HEK293 (cell line): ENCODE measurements around the gene BCAN.

Experiments
- CTCF ChIA-PET: fragments of 350-600 bp; formaldehyde crosslinking; extraction: SDS; loops from one replicate; lab custom pipeline; 2021; ENCODE audit warnings: antibody characterized with exemption; lab: Yijun Ruan, JAX
- POLR2A ChIA-PET: fragments of 300-600 bp; formaldehyde crosslinking; extraction: SDS; loops from one replicate; lab custom pipeline; 2020; ENCODE audit warnings: antibody characterized with exemption, inconsistent platforms; lab: Yijun Ruan, JAX
- H3K27ac ChIP-seq: fragments of 200-500 bp; sonication (Bioruptor generic); 2 replicates; pipeline ENCODE4 v1.5.1; 2014; ENCODE audit warnings: low read depth, low read length, control low read depth, inconsistent platforms; ENCODE audit errors: extremely low read depth
- H3K36me3 ChIP-seq, 2 experiments: fragments of 200-500 bp in 1 of 2; sonication (Bioruptor generic) in 1 of 2; 1 replicate in 1 of 2; 2 replicates in 1 of 2; pipeline ENCODE4 v1.5.1; 2014 to 2017; ENCODE audit warnings: inconsistent platforms in 2 of 2, low read length in 2 of 2; ENCODE audit not compliant: control insufficient read depth in 2 of 2, insufficient read depth in 1 of 2
- H3K4me1 ChIP-seq: fragments of 200-500 bp; sonication (Bioruptor generic); 2 replicates; pipeline ENCODE4 v1.5.1; 2014; ENCODE audit warnings: mild to moderate bottlenecking, low read length, inconsistent platforms; ENCODE audit not compliant: control insufficient read depth, insufficient read depth
- H3K4me3 ChIP-seq: 2 replicates; pipeline ENCODE4 v1.5.1; 2011; ENCODE audit warnings: low read depth, mild to moderate bottlenecking, control low read depth, low read length, moderate library complexity
- H3K9me3 ChIP-seq: fragments of 200-500 bp; sonication (Bioruptor generic); 2 replicates; pipeline ENCODE4 v1.5.1; 2014; ENCODE audit warnings: low read depth, low read length, inconsistent platforms; ENCODE audit not compliant: control insufficient read depth, insufficient read depth
- EGR2 ChIP-seq: fragments of 450-650 bp; formaldehyde crosslinking; IDR thresholded peaks from 2 replicates; pipeline ENCODE4 v1.5.1; 2016; ENCODE audit warnings: low read depth, missing biosample characterization, missing genetic modification characterization
- GLIS1 ChIP-seq: fragments of 450-650 bp; formaldehyde crosslinking; IDR thresholded peaks from 2 replicates; pipeline ENCODE4 v1.5.1; 2016; ENCODE audit warnings: missing biosample characterization, missing genetic modification characterization
- GLIS2 ChIP-seq: fragments of 450-650 bp; formaldehyde crosslinking; IDR thresholded peaks from 2 replicates; pipeline ENCODE4 v1.5.1; 2016; ENCODE audit warnings: missing biosample characterization, missing genetic modification characterization
- IKZF3 ChIP-seq: fragments of 450-650 bp; IDR thresholded peaks from 2 replicates; pipeline ENCODE4 v1.5.0; 2018; ENCODE audit warnings: missing biosample characterization, mild to moderate bottlenecking, missing genetic modification characterization, moderate library complexity
- OSR2 ChIP-seq: fragments of 450-650 bp; formaldehyde crosslinking; IDR thresholded peaks from 2 replicates; pipeline ENCODE4 v1.5.1; 2016; ENCODE audit warnings: missing biosample characterization, missing genetic modification characterization
- RBAK ChIP-seq: fragments of 450-650 bp; formaldehyde crosslinking; IDR thresholded peaks from 2 replicates; pipeline ENCODE4 v1.5.1; 2016; ENCODE audit warnings: missing biosample characterization, missing genetic modification characterization
- SP7 ChIP-seq: fragments of 450-650 bp; formaldehyde crosslinking; IDR thresholded peaks from 2 replicates; pipeline ENCODE4 v1.5.1; 2016; ENCODE audit warnings: missing biosample characterization, missing genetic modification characterization
- TRIM28 ChIP-seq: IDR thresholded peaks from 2 replicates; pipeline ENCODE4 v1.6.1; 2011; ENCODE audit warnings: low read length, control low read depth, borderline replicate concordance
- ZBTB17 ChIP-seq: fragments of 450-650 bp; formaldehyde crosslinking; IDR thresholded peaks from 2 replicates; pipeline ENCODE4 v1.5.1; 2016; ENCODE audit warnings: missing biosample characterization, missing genetic modification characterization
- ZEB2 ChIP-seq: fragments of 450-650 bp; formaldehyde crosslinking; IDR thresholded peaks from 2 replicates; pipeline ENCODE4 v1.5.1; 2016; ENCODE audit warnings: missing biosample characterization, missing genetic modification characterization
- ZFHX2 ChIP-seq: fragments of 450-650 bp; formaldehyde crosslinking; conservative IDR thresholded peaks from 2 replicates; pipeline ENCODE4 v1.5.1; 2016; ENCODE audit warnings: missing biosample characterization, missing genetic modification characterization
- ZNF133 ChIP-seq: fragments of 450-650 bp; formaldehyde crosslinking; IDR thresholded peaks from 2 replicates; pipeline ENCODE4 v1.5.1; 2016; ENCODE audit warnings: missing biosample characterization, missing genetic modification characterization
- ZNF184 ChIP-seq: fragments of 450-650 bp; IDR thresholded peaks from 2 replicates; pipeline ENCODE4 v1.5.1; 2018; ENCODE audit warnings: missing biosample characterization, mild to moderate bottlenecking, missing genetic modification characterization
- ZNF248 ChIP-seq: fragments of 450-650 bp; formaldehyde crosslinking; IDR thresholded peaks from 2 replicates; pipeline ENCODE4 v1.5.1; 2017; ENCODE audit warnings: missing biosample characterization, missing genetic modification characterization
- ZNF341 ChIP-seq: fragments of 450-650 bp; formaldehyde crosslinking; IDR thresholded peaks from 2 replicates; pipeline ENCODE4; 2016; ENCODE audit warnings: low read depth, missing biosample characterization, missing genetic modification characterization
- ZNF366 ChIP-seq: fragments of 450-650 bp; formaldehyde crosslinking; conservative IDR thresholded peaks from 2 replicates; pipeline ENCODE4 v1.5.1; 2016; ENCODE audit warnings: missing biosample characterization, missing genetic modification characterization
- ZNF423 ChIP-seq: fragments of 450-650 bp; formaldehyde crosslinking; IDR thresholded peaks from 2 replicates; pipeline ENCODE4 v1.5.1; 2016; ENCODE audit warnings: missing biosample characterization, missing genetic modification characterization
- ZNF521 ChIP-seq: fragments of 450-650 bp; formaldehyde crosslinking; IDR thresholded peaks from 2 replicates; pipeline ENCODE4 v1.5.1; 2017; ENCODE audit warnings: missing biosample characterization, mild to moderate bottlenecking, missing genetic modification characterization
- ZNF530 ChIP-seq: fragments of 450-650 bp; formaldehyde crosslinking; IDR thresholded peaks from 2 replicates; pipeline ENCODE4 v1.5.1; 2016; ENCODE audit warnings: low read depth, missing biosample characterization, missing genetic modification characterization
- ZNF544 ChIP-seq: fragments of 450-650 bp; formaldehyde crosslinking; IDR thresholded peaks from 2 replicates; pipeline ENCODE4 v1.5.0; 2017; ENCODE audit warnings: missing biosample characterization, missing genetic modification characterization
- ZNF561 ChIP-seq: fragments of 450-650 bp; IDR thresholded peaks from 2 replicates; pipeline ENCODE4 v1.5.1; 2018; ENCODE audit warnings: missing biosample characterization, missing genetic modification characterization, borderline replicate concordance
- ZNF596 ChIP-seq: fragments of 450-650 bp; IDR thresholded peaks from 2 replicates; pipeline ENCODE4 v1.5.0; 2018; ENCODE audit warnings: missing biosample characterization, mild to moderate bottlenecking, missing genetic modification characterization, moderate library complexity
- ZNF777 ChIP-seq: fragments of 450-650 bp; formaldehyde crosslinking; IDR thresholded peaks from 2 replicates; pipeline ENCODE4 v1.5.1; 2017; ENCODE audit warnings: missing biosample characterization, missing genetic modification characterization, borderline replicate concordance
- ZXDB ChIP-seq: fragments of 450-650 bp; formaldehyde crosslinking; IDR thresholded peaks from 2 replicates; pipeline ENCODE4 v1.5.1; 2016; ENCODE audit warnings: missing biosample characterization, missing genetic modification characterization
- TF ChIP-seq, protein P1 (sequence below): fragments of 450-650 bp; formaldehyde crosslinking; IDR thresholded peaks from 2 replicates; pipeline ENCODE4 v1.5.1; 2017; ENCODE audit warnings: missing biosample characterization, missing genetic modification characterization
- TF ChIP-seq, protein P2 (sequence below): fragments of 450-650 bp; formaldehyde crosslinking; IDR thresholded peaks from 2 replicates; pipeline ENCODE4 v1.5.1; 2016; ENCODE audit warnings: missing biosample characterization, missing genetic modification characterization
- TF ChIP-seq, protein P3 (sequence below): fragments of 450-650 bp; formaldehyde crosslinking; IDR thresholded peaks from 2 replicates; pipeline ENCODE4 v1.5.1; 2016; ENCODE audit warnings: missing biosample characterization, missing genetic modification characterization

The BCAN gene

DNA sequence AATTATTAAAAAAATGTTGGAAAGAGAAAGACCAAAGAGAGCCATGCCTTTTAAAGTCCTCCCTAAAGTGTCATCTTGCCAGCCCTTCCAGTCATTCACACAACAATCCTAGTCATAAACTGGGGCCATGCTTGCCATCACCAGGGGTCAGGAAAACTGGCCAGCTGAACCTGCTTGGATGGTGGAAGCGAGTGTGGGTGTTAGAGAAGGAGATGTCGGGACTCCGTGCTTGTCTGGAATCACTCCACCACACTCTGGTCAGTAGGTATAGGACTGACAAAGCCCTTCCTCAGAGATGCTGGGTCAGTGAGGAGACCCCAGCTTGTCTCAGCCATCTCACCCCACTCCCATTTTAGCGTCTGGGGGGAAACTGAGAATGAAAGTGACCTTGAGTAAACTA lies 26.0 kb upstream of the BCAN start:
- Histone ChIP-seq H3K9me3 (no peaks in the 10 kb centered on the region), H3K36me3 (no peaks in the 10 kb centered on the region), H3K4me3 (no peak overlapping the region), H3K4me1 (peaks cover 5% of the 10 kb centered on the region), H3K27ac (0 out of 2 replicates have a peak overlapping the region, but pooled peaks have one; percentile 0)
- TF ChIP-seq ZFHX2 (tag by site-specific recombination) (0 out of 2 replicates have a peak, but pooled peaks have one; percentile 0), ZNF530 (tag by site-specific recombination) (no peak)
- ChIA-PET POLR2A (interaction anchor here (0.8 kb wide), 2 partner anchors 8 to 29 kb away, joined by 3 to 4 read pairs; no protein-coding TSS in a partner anchor), CTCF (interaction anchor here (0.6 to 8.1 kb wide), 4 partner anchors 10 to 72 kb away, joined by 3 to 95 read pairs (median 7); no protein-coding TSS in a partner anchor)

DNA sequence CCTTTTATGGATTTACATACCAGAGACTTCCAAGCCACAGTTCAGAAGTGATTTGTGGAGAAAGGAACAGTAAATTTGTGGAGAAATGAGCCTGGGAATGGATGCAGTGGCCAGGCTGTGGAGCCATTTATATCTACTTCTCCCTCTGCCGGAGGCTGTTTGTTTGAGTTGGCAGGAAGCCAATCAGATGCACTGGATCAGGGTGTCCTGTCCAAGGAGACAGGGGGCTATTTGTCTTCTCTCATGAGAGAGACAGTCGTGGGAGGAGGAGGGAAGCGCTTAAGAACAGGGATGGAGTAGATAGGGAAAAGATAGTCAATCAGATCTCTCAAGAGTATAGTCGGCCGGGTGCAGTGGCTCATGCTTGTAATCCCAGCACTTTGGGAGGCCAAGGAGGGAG lies 25.5 kb upstream of the BCAN start:
- Histone ChIP-seq H3K4me3 (no peak overlapping the region), H3K4me1 (peaks cover 5% of the 10 kb centered on the region), H3K9me3 (no peaks in the 10 kb centered on the region), H3K27ac (0 out of 2 replicates have a peak overlapping the region, but pooled peaks have one; percentile 0), H3K36me3 (no peaks in the 10 kb centered on the region)
- ChIA-PET POLR2A (no interaction called here), CTCF (interaction anchor here (0.6 to 8.1 kb wide), 12 partner anchors 8 to 172 kb away, joined by 3 to 95 read pairs (median 5); partner anchors contain the start of gene TTC24)
- peak; percentile 65; the same call in 1 of the 2 replicates for TF ChIP-seq ZNF544 (tag by site-specific recombination)
- TF ChIP-seq GLIS1 (tag by site-specific recombination), result peak; percentile 66
- no peak; the same call in 1 of the 2 replicates for TF ChIP-seq ZFHX2 (tag by site-specific recombination)
- peak; percentile 82 for TF ChIP-seq ZNF341 (tag by site-specific recombination)
- peak; percentile 88; the same call in 1 of the 2 replicates for TF ChIP-seq ZNF561 (tag by site-specific recombination)
- peak; percentile 66; the same call in 1 of the 2 replicates for TF ChIP-seq ZEB2
- TF ChIP-seq ZNF596, result 0 out of 2 replicates have a peak, but pooled peaks have one; percentile 6
- TF ChIP-seq, protein P1, sequence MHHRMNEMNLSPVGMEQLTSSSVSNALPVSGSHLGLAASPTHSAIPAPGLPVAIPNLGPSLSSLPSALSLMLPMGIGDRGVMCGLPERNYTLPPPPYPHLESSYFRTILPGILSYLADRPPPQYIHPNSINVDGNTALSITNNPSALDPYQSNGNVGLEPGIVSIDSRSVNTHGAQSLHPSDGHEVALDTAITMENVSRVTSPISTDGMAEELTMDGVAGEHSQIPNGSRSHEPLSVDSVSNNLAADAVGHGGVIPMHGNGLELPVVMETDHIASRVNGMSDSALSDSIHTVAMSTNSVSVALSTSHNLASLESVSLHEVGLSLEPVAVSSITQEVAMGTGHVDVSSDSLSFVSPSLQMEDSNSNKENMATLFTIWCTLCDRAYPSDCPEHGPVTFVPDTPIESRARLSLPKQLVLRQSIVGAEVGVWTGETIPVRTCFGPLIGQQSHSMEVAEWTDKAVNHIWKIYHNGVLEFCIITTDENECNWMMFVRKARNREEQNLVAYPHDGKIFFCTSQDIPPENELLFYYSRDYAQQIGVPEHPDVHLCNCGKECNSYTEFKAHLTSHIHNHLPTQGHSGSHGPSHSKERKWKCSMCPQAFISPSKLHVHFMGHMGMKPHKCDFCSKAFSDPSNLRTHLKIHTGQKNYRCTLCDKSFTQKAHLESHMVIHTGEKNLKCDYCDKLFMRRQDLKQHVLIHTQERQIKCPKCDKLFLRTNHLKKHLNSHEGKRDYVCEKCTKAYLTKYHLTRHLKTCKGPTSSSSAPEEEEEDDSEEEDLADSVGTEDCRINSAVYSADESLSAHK (tag by site-specific recombination), result 0 out of 2 replicates have a peak, but pooled peaks have one; percentile 33
- peak; percentile 69 for TF ChIP-seq OSR2
- TF ChIP-seq ZBTB17 (tag by site-specific recombination), result peak; percentile 90
- 0 out of 2 replicates have a peak, but pooled peaks have one; percentile 13 for TF ChIP-seq ZNF133 (tag by site-specific recombination)
- no peak for TF ChIP-seq ZNF777 (tag by site-specific recombination)
- TF ChIP-seq ZNF423 (tag by site-specific recombination), result 0 out of 2 replicates have a peak, but pooled peaks have one; percentile 60
- TF ChIP-seq, protein P2, sequence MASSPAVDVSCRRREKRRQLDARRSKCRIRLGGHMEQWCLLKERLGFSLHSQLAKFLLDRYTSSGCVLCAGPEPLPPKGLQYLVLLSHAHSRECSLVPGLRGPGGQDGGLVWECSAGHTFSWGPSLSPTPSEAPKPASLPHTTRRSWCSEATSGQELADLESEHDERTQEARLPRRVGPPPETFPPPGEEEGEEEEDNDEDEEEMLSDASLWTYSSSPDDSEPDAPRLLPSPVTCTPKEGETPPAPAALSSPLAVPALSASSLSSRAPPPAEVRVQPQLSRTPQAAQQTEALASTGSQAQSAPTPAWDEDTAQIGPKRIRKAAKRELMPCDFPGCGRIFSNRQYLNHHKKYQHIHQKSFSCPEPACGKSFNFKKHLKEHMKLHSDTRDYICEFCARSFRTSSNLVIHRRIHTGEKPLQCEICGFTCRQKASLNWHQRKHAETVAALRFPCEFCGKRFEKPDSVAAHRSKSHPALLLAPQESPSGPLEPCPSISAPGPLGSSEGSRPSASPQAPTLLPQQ, result peak; percentile 47
- TF ChIP-seq, protein P3, sequence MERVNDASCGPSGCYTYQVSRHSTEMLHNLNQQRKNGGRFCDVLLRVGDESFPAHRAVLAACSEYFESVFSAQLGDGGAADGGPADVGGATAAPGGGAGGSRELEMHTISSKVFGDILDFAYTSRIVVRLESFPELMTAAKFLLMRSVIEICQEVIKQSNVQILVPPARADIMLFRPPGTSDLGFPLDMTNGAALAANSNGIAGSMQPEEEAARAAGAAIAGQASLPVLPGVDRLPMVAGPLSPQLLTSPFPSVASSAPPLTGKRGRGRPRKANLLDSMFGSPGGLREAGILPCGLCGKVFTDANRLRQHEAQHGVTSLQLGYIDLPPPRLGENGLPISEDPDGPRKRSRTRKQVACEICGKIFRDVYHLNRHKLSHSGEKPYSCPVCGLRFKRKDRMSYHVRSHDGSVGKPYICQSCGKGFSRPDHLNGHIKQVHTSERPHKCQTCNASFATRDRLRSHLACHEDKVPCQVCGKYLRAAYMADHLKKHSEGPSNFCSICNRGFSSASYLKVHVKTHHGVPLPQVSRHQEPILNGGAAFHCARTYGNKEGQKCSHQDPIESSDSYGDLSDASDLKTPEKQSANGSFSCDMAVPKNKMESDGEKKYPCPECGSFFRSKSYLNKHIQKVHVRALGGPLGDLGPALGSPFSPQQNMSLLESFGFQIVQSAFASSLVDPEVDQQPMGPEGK, result peak; percentile 83
- TF ChIP-seq IKZF3 (tag by site-specific recombination), result peak; percentile 45; the same call in 1 of the 2 replicates
- peak; percentile 63 for TF ChIP-seq ZNF366
- peak; percentile 59 for TF ChIP-seq EGR2 (tag by site-specific recombination)
- peak; percentile 45 for TF ChIP-seq GLIS2 (tag by site-specific recombination)
- peak; percentile 74 for TF ChIP-seq SP7
- TF ChIP-seq TRIM28, result peak; percentile 88; the same call in 1 of the 2 replicates
- no peak for TF ChIP-seq ZNF521 (tag by site-specific recombination)
- peak; percentile 78 for TF ChIP-seq ZXDB (tag by site-specific recombination)
- peak; percentile 82 for TF ChIP-seq RBAK (tag by site-specific recombination)
- TF ChIP-seq ZNF184 (tag by site-specific recombination), result peak; percentile 25; the same call in 1 of the 2 replicates
- no peak for TF ChIP-seq ZNF248
